Skeletal muscle cell (primary cell): ENCODE data around the gene NCF4.

Source experiments
- DNase-seq: peaks from one replicate; pipeline ENCODE4 v3.0.0-alpha.2; 2010; ENCODE audit warnings: low read depth
- H3K4me3 ChIP-seq: 2 replicates; pipeline ENCODE4 v1.5.1; 2011; ENCODE audit warnings: low read depth, mild to moderate bottlenecking, control low read depth, low read length, moderate library complexity

The NCF4 gene

GRCh38 chr22:36862251-36863242 is 1.7 kb downstream of the NCF4 start:
- H3K4me3 ChIP-seq: no peak overlapping the region
- DNase-seq: no peak

GRCh38 chr22:36863281-36863680 is 2.5 kb downstream of the NCF4 start:
- no peak overlapping the region for H3K4me3 ChIP-seq
- no peak for DNase-seq

- no peak for DNase-seq
Observed at GRCh38 chr22:36863979-36864378, 3.2 kb downstream of the NCF4 start.

GRCh38 chr22:36864454-36865215 is 3.8 kb downstream of the NCF4 start:
- H3K4me3 ChIP-seq: no peak overlapping the region
- no peak for DNase-seq

More at GRCh38 chr22:36863979-36864378, 3.2 kb downstream of the NCF4 start:
- no peak overlapping the region for H3K4me3 ChIP-seq

- DNase-seq: no peak
- no peak overlapping the region for H3K4me3 ChIP-seq
Observed at GRCh38 chr22:36865346-36865745, 4.5 kb downstream of the NCF4 start.

GRCh38 chr22:36867695-36868094 is 6.9 kb downstream of the NCF4 start:
- no peak for DNase-seq
- H3K4me3 ChIP-seq: no peak overlapping the region

GRCh38 chr22:36868546-36869181 is 7.9 kb downstream of the NCF4 start:
- H3K4me3 ChIP-seq: no peak overlapping the region
- DNase-seq: no peak

GRCh38 chr22:36870250-36870649 is 9.4 kb downstream of the NCF4 start:
- DNase-seq: no peak

GRCh38 chr22:36871669-36872081 is 10.9 kb downstream of the NCF4 start:
- H3K4me3 ChIP-seq: no peak overlapping the region
- DNase-seq: no peak

More at GRCh38 chr22:36870250-36870649, 9.4 kb downstream of the NCF4 start:
- H3K4me3 ChIP-seq: no peak overlapping the region

- H3K4me3 ChIP-seq: no peak overlapping the region
- DNase-seq: no peak
Observed at GRCh38 chr22:36872084-36872483, 11.3 kb downstream of the NCF4 start.

- DNase-seq: no peak
- H3K4me3 ChIP-seq: no peak overlapping the region
Observed at GRCh38 chr22:36872866-36873498, 12.2 kb downstream of the NCF4 start.

GRCh38 chr22:36873614-36874308 is 13.0 kb downstream of the NCF4 start:
- no peak overlapping the region for H3K4me3 ChIP-seq
- DNase-seq: peak; percentile 17

GRCh38 chr22:36874309-36874696 is 13.5 kb downstream of the NCF4 start:
- H3K4me3 ChIP-seq: no peak overlapping the region
- no peak for DNase-seq

- no peak overlapping the region for H3K4me3 ChIP-seq
- no peak for DNase-seq
Observed at GRCh38 chr22:36874736-36875135, 13.9 kb downstream of the NCF4 start.

- DNase-seq: no peak
- H3K4me3 ChIP-seq: no peak overlapping the region
Observed at GRCh38 chr22:36875741-36876140, 14.9 kb downstream of the NCF4 start.

- DNase-seq: no peak
Observed at GRCh38 chr22:36879775-36880174, 19.0 kb downstream of the NCF4 start.

GRCh38 chr22:36881504-36882245 is 20.9 kb downstream of the NCF4 start:
- no peak for DNase-seq
- H3K4me3 ChIP-seq: no peak overlapping the region

More at GRCh38 chr22:36879775-36880174, 19.0 kb downstream of the NCF4 start:
- H3K4me3 ChIP-seq: no peak overlapping the region
